ENCODE data around the gene ST3GAL6. TPM values are rescaled to one million over a fixed set of nuclear protein-coding genes. Genes with fewer than 3 reads are reported as not detected.

The ST3GAL6 gene
- total and polyA plus RNA-seq, 2 experiments from 2014 or later = 9.6 to 16.1 TPM

DNA sequence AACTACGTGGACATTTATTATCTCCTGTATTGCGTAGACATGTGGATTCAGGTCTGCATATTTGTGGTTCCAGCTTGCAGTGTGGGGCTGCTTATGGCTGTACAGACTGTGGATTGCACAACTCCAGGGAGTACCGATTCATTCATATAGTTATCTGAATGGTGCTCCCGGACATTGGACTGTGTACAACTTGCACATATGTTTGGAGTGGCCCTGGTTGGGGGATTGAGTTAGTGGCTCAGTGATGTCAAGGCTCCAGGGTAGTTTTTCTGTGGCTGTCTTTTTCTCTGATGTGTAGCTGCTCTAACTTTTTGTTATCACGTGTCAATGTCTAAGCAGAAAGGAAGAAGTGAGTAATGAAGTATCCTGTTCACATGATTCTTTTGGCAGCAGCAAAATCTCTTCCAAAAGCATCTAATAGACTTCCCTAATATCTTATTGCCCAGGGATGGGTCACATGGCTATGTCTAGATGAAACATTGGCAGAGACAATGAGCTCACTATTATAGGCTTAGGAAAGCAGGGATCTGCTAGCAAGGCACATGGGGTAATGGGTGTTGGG is 15.8 kb downstream of the ST3GAL6 start:
- Histone ChIP-seq H3K9me2 (replicated peaks; ENCODE audit: insufficient read depth) (no peaks in the 10 kb centered on the region), H3K79me2 (no peaks in the 10 kb centered on the region), H3K9me3 (ENCODE audit: low read depth) (no peaks in the 10 kb centered on the region), H3K4me2 (no peak overlapping the region), H3K4me3 (no peak overlapping the region), H3K4me1 (ENCODE audit: insufficient read depth) (peaks cover 32% of the 10 kb centered on the region), H3K36me3 (replicated peaks; ENCODE audit: insufficient read depth, low read depth) (no peaks in the 10 kb centered on the region), H3K27ac (peak overlapping the region; percentile 78), H4K20me1 (ENCODE audit: insufficient read depth, poor library complexity, severe bottlenecking) (no peaks in the 10 kb centered on the region), H2AFZ (no peak overlapping the region), H3K27me3 (no peaks in the 10 kb centered on the region)
- TF ChIP-seq, protein P1, sequence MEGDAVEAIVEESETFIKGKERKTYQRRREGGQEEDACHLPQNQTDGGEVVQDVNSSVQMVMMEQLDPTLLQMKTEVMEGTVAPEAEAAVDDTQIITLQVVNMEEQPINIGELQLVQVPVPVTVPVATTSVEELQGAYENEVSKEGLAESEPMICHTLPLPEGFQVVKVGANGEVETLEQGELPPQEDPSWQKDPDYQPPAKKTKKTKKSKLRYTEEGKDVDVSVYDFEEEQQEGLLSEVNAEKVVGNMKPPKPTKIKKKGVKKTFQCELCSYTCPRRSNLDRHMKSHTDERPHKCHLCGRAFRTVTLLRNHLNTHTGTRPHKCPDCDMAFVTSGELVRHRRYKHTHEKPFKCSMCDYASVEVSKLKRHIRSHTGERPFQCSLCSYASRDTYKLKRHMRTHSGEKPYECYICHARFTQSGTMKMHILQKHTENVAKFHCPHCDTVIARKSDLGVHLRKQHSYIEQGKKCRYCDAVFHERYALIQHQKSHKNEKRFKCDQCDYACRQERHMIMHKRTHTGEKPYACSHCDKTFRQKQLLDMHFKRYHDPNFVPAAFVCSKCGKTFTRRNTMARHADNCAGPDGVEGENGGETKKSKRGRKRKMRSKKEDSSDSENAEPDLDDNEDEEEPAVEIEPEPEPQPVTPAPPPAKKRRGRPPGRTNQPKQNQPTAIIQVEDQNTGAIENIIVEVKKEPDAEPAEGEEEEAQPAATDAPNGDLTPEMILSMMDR (IDR thresholded peaks at IDR 0.05; ENCODE audit: poor library complexity) = no peak
- TF ChIP-seq EZH2phosphoT487 (IDR thresholded peaks at IDR 0.05; ENCODE audit: low read depth, severe bottlenecking, unreplicated experiment) = no peak
- no peak for TF ChIP-seq EZH2 (IDR thresholded peaks at IDR 0.05; ENCODE audit: borderline replicate concordance)
- peak; percentile 77 for DNase-seq (ENCODE audit: low spot score)
- WGBS (ENCODE audit: low lambda C conversion rate, missing lambda C conversion rate) = 45% methylated on average over 5 of the region's 5 CpGs

DNA sequence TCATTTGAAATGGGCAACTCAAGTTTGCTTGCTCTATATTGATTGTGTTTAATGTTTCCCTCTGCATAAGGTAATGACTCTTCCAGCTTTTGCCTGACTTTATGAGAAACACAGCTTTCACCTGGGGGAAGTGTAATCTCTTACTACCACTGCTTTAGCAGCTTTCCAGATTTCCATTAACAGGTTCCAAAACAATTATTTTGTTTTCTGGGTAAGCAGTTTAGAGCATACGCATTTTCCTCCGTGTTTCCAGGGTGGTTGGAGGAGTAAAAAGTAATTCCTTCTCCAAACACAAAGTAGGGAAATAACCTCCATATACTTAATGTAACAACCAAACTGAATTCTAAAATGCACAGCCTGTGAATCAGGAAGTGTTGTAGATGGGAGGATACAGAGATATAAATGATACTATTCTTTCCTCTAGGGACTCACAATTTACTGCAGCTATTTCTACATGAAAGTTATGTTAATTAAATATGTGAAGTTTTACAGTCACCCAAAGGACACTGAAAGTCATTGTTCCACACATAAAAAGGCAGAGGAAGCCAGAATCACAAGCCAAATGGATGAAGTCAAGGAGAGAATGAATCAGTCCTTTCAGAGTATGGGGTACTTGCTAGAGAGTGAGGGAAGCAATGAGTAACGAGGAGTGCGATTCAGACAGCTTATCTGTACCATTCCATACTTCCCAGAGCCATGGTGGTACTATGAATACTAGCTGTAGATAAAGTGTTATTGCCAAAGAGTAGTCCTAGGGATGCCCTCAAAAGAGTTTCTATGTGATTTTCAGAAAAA is 16.6 kb downstream of the ST3GAL6 start:
- 92% methylated on average over 4 of the region's 4 CpGs for WGBS (ENCODE audit: low lambda C conversion rate, missing lambda C conversion rate)
- no peak overlapping the region for H2AFZ ChIP-seq
- H3K36me3 ChIP-seq (replicated peaks; ENCODE audit: insufficient read depth, low read depth) = no peaks in the 10 kb centered on the region
- H3K4me1 ChIP-seq (ENCODE audit: insufficient read depth) = peaks cover 34% of the 10 kb centered on the region
- no peak overlapping the region for H3K4me2 ChIP-seq
- H3K4me3 ChIP-seq = no peak overlapping the region
- no peaks in the 10 kb centered on the region for H4K20me1 ChIP-seq (ENCODE audit: insufficient read depth, poor library complexity, severe bottlenecking)
- no peaks in the 10 kb centered on the region for H3K27me3 ChIP-seq
- TF ChIP-seq, protein P1 (IDR thresholded peaks at IDR 0.05; ENCODE audit: poor library complexity) = no peak
- no peak for TF ChIP-seq EZH2phosphoT487 (IDR thresholded peaks at IDR 0.05; ENCODE audit: low read depth, severe bottlenecking, unreplicated experiment)
- no peak for TF ChIP-seq EZH2 (IDR thresholded peaks at IDR 0.05; ENCODE audit: borderline replicate concordance)
- no peaks in the 10 kb centered on the region for H3K9me3 ChIP-seq (ENCODE audit: low read depth)
- H3K79me2 ChIP-seq = no peaks in the 10 kb centered on the region
- no peak for DNase-seq (ENCODE audit: low spot score)
- peak overlapping the region; percentile 78 for H3K27ac ChIP-seq
- H3K9me2 ChIP-seq (replicated peaks; ENCODE audit: insufficient read depth) = no peaks in the 10 kb centered on the region

DNA sequence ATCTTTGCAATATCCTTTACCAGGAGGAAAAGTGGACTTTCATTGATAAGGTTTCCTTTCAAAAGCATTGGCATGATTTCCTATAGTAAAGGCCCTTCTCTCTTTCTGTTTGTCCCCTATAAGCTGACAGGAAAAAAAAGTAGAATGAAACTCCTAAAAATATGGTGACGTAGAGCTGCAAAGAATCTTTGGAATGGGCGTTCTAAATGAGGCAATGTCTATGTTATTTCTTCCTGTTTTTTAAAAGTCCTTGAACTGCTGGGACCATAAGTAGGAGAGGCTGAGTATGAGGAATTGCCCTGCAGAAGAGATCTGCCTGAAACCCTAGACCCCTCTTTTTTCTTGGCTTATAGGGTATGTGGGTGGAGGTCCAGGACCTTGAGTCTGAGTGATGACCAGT is 17.2 kb downstream of the ST3GAL6 start:
- no peak for TF ChIP-seq EZH2 (IDR thresholded peaks at IDR 0.05; ENCODE audit: borderline replicate concordance)
- no peak for TF ChIP-seq EZH2phosphoT487 (IDR thresholded peaks at IDR 0.05; ENCODE audit: low read depth, severe bottlenecking, unreplicated experiment)
- TF ChIP-seq, protein P1 (IDR thresholded peaks at IDR 0.05; ENCODE audit: poor library complexity) = no peak
- H3K4me2 ChIP-seq = no peak overlapping the region
- peaks cover 37% of the 10 kb centered on the region for H3K4me1 ChIP-seq (ENCODE audit: insufficient read depth)

More for the DNA sequence above, 17.2 kb downstream of the ST3GAL6 start:
- DNase-seq (ENCODE audit: low spot score) = no peak
- Histone ChIP-seq H3K9me2 (replicated peaks; ENCODE audit: insufficient read depth) (no peaks in the 10 kb centered on the region), H3K4me3 (no peak overlapping the region), H3K9me3 (ENCODE audit: low read depth) (no peaks in the 10 kb centered on the region), H2AFZ (no peak overlapping the region), H3K27me3 (no peaks in the 10 kb centered on the region), H3K36me3 (replicated peaks; ENCODE audit: insufficient read depth, low read depth) (no peaks in the 10 kb centered on the region), H4K20me1 (ENCODE audit: insufficient read depth, poor library complexity, severe bottlenecking) (no peaks in the 10 kb centered on the region), H3K79me2 (no peaks in the 10 kb centered on the region), H3K27ac (peak overlapping the region; percentile 78)
- WGBS (ENCODE audit: low lambda C conversion rate, missing lambda C conversion rate) = 100% methylated on average over 2 of the region's 2 CpGs
